DMS53 treated with DMSO at 0.1 percent for 48 hours (cell line): ENCODE results near the gene NEK7.

Experiments
- DNase-seq: peaks from one replicate; lab custom pipeline; 2025; ENCODE audit not compliant: unreplicated experiment; lab: John Stamatoyannopoulos, UW

Gene NEK7

DNA sequence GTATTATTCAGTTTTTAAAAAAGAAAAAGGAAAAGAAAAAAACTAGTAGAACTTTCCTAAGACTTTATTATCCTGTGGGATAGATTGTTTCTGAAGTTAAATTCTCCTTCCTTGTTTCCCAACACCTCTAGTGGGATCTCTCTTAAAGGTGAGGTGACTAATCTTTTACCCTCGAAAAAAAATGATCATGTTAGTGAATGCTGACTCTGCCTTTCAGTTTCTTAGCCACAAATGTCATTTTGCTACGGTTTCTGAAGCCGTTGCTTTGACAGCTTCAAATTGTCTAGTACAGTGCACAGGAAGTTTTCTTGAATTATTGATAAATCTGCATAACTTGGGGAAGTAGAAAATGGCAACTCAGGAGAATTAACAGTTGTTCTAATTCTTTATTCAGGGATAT, 13.0 kb upstream of the NEK7 start:
- DNase-seq, result no peak

DNA sequence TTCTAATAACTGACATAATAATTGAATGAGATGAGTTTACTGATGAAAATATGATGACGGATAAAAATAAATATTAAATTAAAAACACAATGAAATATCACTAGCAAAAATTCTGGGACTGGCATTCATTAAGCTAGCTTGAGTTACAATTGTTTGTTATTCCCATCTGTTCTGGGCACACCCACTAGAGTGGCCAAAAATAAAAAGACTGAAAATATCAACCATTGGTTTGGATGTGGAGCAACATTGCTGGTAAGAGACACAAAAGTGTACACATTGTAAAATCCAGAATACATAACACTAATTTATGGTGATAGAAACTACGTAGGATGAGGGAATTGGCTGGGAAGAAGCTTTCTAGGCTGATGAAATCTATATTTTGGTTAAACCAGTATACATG, 9.6 kb upstream of the NEK7 start:
- DNase-seq, result no peak

DNA sequence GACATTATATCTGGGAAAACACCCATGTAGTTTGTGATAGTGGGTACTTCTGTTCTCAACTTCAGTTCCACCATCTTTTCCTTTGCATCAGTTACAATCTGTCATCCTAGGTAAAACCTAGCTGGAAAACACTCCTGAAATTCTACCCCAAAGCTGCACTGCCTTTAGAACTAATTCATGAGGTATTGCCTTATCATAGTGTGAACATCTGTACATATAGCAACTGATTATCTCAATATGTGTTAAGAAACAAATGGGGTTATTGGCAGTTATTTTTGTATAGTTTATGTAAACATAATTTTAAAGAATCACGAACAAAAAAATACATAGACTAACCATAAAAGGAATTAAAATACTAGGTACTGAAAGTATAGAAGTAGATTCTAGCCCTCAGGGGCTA, 6.4 kb upstream of the NEK7 start:
- DNase-seq, result no peak

DNA sequence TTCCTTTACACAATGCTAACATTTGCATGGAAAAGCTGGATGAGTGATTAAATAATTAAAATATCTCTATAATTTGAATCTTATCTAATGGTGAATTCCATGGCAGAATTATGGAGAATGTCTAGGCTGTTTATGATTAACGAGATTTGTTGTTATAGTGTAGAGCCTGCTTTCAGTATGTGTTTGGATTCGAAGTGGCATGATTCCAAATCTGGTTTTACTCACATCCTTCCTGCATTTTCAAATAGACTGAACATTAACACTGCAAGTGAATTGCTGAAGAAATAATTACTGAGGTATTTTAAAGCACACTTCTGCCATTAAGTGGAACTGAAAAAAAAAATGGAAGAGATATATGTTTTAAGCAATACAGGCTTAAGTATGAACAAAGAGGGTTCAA, 5.1 kb upstream of the NEK7 start:
- no peak for DNase-seq

DNA sequence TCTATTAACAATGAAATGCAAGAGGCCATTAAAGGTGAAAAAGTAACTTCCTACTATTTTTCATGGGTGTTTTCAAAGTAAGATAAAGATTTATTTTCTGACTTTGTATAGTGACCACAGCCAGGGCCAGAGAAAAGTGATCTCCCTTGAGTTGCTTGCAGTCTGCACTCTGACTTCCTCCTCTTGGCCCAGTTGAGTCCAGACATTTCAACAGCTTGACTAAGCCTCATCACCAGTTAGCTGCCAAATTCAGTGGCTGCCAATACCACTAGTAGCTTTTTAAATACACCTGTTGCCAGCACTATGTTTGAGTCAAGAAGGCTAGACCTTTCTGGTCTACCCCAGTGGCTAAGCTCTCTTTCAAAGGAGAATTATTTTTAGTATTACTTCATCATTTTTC, 3.7 kb upstream of the NEK7 start:
- DNase-seq, result no peak

DNA sequence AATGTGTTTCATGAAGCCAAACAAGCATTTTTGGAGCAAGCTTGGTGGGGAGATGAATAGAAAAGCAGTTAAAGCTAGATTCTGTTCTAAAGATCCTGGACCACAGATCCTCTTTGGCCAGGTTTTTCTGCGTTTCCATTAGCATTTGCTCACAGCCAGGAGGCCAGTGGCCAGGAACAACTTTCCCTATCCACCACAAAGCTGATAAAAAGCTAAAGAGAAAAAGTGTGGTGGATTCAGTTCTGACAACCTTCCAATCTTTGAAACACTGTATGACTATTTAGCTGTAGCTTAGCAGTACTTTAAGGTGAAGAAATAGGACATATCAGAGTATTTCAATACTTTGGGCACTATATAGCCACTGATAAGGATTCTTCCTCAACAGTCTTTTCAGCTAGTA, 3.0 kb upstream of the NEK7 start:
- DNase-seq, result no peak

DNA sequence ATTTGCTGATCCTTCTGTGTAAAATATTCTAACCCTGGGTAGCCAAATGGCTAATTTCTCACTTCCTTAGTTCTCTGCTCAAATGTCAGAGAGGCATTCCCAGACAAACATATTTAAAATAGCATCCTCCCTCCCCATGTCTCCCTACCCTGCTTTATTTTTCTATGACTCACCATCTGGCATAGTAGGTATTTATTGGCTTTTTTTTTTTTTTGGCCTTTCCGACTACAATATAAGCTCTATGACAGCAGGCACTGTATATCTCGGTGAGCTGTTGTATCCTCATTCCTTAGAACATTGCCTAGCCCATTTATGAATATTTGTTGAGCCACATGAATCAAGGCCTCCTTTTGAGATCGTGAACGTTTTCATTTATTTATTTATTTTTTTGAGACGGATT, 1.5 kb upstream of the NEK7 start:
- no peak for DNase-seq

GRCh38 chr1:198156111-198156744, 570 bp upstream of the NEK7 start:
- peak; percentile 72 for DNase-seq

DNA sequence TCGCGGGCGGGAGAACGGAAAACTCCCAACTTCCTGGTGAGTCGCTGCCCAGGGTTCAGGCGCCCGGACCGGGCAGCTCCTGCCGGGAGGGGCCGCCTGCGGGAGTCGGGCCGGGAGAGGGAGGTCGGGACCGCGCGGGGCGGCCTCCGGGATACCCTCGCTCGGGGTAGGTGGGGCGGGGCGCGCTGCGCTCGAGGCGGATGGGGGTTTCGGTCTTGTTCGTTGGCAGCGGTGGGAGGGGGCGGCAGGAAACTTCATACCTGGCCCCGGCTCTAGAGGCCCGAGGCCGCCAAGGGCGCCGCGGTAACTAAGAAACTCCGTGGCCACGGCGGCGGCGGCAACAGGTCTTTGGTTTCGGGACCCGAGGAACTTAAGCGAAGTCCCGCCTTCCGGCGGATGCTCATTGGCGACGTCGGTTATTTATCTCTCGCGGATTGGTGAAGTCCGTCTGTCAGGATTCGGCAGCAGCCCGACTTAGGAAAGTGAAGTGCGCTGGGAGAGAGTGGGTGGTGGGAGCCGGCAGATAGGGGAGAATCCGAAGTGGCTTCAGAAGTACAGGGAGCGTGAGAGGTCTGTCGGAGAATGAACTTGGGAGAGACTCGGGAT, 546 bp downstream of the NEK7 start:
- DNase-seq, result peak; percentile 77

- no peak for DNase-seq
Measured at GRCh38 chr1:198157847-198158725, 1.3 kb downstream of the NEK7 start.

- DNase-seq, result peak; percentile 74
Measured at GRCh38 chr1:198158735-198159589, 2.2 kb downstream of the NEK7 start.

- DNase-seq, result no peak
Measured at GRCh38 chr1:198160222-198160621, 3.4 kb downstream of the NEK7 start.

DNA sequence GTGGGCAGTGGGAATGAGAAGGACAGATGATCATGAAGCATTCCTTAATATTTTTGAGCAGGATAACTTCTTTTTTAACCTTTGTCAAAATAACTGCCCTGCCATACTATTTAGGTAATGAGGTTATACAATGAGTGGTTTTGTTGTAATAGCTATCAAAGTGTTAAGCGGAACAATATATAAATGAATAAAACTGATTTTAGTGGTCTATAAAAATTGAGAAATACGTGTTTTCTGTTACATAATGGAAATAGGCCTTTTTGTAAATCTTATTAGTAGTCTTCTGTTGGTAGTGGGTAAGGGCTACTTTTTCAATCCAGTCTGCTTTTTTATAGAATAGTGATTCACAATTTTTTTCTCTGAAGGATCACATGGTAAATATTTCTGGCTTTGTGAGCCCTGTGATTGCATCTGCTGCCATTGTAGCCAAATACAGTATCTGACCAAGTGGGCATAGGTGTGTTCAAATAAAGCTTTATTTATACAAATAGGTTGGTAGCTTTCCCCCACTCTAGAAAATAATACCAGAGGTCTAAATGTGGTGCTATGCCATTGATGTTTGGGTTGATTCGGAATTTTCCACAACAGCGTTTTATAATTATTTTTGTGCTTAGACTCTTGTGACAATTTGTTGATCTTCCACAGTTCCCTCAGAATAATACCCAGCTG, 4.3 kb downstream of the NEK7 start:
- DNase-seq, result no peak

DNA sequence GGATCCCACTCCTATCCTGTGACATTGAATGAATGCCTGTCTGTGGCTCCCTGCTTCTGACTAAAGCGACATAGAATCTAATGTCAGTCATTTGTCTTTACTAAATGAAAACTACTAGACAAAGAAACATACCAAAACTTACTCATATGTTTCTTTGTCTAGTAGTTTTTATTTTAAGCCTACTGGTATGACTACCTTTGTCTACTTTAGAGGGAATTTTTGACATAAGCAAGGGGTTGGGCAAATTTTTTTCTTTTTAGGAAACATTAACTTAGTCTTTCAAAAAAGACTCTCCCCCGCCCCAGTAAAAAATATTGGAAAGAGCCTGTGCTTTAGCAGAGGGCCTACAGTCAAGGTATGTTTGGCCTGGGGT, 4.9 kb downstream of the NEK7 start:
- no peak for DNase-seq

- DNase-seq, result no peak
Measured at GRCh38 chr1:198162091-198162767, 5.4 kb downstream of the NEK7 start.

DNA sequence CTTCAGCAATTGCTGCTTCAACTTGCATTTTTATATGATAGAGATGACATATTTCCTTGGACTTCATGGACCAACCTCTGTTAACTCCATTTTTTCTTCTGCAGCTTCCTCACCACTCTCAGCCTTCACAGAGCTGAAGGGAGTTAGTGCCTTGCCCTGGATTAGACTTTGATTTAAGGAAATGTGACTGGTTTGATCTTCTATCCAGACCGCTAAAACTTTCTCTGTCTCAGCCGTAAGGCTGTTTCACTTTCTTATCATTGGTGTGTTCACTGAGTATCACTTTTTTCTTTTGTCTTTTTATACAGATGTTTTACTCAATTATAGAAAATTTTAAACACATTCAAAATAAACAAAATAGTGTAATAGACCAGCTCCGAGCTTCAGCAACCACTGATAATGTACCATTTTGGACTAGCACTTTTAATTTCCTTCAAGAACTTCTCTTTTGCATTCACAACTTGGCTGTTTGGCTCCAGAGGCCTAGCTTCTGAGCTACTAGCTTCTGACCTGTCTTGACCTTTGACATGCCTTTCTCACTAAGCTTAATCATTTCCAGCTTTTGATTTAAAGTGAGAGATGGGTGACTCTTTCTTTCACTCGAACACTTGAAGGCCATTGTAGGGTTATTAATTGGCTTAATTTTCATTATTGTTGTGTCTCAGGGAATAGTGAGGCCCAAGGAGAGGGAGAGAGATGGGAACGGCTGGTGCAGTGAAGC, 9.3 kb downstream of the NEK7 start:
- DNase-seq, result no peak

DNA sequence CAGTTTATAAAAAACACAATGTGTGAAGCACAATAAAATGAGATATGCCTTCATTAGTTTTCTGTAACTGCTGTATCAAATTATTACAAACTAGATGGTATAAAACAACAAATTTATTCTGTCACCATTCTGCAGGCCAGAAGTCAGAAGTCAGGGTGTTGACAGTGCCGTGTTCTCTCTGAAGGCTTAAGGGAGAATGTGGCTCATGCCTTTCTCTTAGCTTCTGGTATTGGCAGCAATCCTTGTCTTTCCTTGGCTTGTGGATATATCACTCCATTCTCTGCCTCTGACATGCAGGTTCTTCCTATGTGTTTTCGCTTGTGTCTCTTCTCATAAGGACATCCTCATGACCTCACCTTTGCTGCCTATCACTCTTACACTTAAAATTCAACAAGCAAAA, 10.1 kb downstream of the NEK7 start:
- no peak for DNase-seq

GRCh38 chr1:198167436-198167934, 10.7 kb downstream of the NEK7 start:
- DNase-seq, result no peak

DNA sequence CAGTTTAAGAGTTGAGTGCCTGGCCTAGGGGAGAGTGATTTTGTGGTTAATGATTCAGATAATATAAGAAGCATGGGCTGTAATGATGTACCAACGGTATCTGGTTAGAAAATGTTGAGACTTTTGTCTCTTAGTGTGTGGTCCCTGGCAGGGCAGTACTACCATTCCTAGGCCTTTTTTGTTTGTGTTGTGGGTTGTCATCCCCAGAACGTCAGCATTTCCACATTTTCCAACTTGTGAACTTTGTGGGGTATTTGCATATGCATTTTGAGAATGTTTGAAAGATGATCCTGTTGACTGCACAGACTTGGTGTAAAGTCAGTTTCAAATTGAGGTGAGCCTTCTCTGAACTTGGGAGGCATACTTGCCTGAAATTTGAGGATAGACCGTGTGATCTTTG, 11.4 kb downstream of the NEK7 start:
- no peak for DNase-seq
